Mammary epithelial cell (primary cell): Measurements from ENCODE around the gene KCNQ1.

Experiments
- EZH2 ChIP-seq: IDR thresholded peaks from 2 replicates; pipeline ENCODE4 v1.6.1; 2012; ENCODE audit warnings: low read length, inconsistent platforms, borderline replicate concordance
- TF ChIP-seq, protein P1 (sequence below), 2 donors: IDR thresholded peaks in 1 of 2; conservative IDR thresholded peaks in 1 of 2; 2 replicates each; pipeline ENCODE4 v1.5.1; 2011 to 2012; ENCODE audit warnings: inconsistent platforms in 2 of 2, low read length in 2 of 2, mild to moderate bottlenecking in 2 of 2, control low read depth in 1 of 2, low read depth in 1 of 2; ENCODE audit not compliant: insufficient read depth in 1 of 2; ENCODE audit errors: extremely low read depth in 1 of 2

DNA sequence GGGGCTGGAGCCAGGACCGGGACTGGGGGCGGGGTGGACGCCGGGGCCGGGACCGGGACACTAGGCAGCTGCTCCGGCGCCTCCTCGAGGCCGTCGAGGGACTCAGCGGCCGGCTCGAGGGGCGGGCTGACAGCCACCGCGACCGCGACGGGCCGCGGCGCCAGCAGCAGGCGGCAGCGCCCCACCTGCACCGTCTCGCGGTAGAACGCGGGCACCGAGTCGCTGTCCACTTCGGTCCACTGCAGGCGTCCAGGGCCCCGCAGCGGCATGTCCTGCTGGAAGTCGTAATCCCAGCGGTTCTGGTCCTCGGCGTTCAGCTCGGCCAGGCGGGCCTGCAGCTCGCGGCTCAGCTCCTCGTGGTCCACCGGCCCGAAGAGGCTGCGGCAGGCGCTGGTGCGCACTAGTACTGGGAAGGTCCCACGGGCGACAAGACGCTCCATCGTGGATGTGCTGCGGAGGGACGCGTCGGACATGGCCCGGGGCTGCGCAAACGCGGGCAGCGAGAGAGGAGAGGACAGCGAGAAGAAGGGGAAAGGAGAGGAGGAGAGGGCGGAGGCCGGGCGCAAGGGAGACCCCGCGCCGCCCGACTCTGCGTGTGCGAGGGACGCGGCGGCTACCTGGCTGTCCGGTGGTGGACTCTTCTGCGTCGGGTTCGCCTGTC lies 440.3 kb downstream of the KCNQ1 start:
- TF ChIP-seq, protein P1, sequence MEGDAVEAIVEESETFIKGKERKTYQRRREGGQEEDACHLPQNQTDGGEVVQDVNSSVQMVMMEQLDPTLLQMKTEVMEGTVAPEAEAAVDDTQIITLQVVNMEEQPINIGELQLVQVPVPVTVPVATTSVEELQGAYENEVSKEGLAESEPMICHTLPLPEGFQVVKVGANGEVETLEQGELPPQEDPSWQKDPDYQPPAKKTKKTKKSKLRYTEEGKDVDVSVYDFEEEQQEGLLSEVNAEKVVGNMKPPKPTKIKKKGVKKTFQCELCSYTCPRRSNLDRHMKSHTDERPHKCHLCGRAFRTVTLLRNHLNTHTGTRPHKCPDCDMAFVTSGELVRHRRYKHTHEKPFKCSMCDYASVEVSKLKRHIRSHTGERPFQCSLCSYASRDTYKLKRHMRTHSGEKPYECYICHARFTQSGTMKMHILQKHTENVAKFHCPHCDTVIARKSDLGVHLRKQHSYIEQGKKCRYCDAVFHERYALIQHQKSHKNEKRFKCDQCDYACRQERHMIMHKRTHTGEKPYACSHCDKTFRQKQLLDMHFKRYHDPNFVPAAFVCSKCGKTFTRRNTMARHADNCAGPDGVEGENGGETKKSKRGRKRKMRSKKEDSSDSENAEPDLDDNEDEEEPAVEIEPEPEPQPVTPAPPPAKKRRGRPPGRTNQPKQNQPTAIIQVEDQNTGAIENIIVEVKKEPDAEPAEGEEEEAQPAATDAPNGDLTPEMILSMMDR (conservative IDR thresholded peaks at IDR 0.05 in 1 of 2, IDR thresholded peaks at IDR 0.05 in 1 of 2; ENCODE audit: extremely low read depth in 1 of 2, insufficient read depth in 1 of 2, low read depth in 1 of 2, low read length in 2 of 2): peak in 1 of 2 donors; percentile 38
- peak; percentile 97 for TF ChIP-seq EZH2
